SKM-1 treated with dmso at 0.1 percent for 144 hours (cell line): ENCODE measurements around the gene LYRM1.
"Not testable (repeated sequence)": the region's sequence is repeated elsewhere in the genome, so short reads cannot be mapped to it uniquely, and the experiment has no call there.

Experiments
- DNase-seq: peaks from one replicate; lab custom pipeline; 2025; ENCODE audit not compliant: unreplicated experiment; lab: John Stamatoyannopoulos, UW

LYRM1 gene

DNA sequence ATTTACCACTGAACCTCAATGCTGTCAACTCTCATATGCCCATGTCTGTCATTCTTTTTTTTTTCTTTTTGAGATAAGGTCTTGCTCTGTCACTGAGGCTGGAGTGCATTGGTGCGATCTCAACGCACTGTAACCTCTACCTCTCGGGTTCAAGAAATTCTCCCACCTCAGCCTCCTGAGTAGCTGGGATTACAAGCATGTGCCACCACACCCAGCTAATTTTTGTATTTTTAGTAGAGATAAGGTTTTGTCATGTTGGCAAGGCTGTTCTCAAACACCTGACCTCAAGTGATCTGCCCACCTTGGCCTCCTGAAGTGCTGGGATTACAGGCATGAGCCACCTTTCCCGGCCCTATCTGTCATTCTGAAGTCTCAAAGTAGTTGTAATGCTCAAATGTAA, 72.6 kb downstream of the LYRM1 start:
- not testable (repeated sequence) for DNase-seq
